Measurements from ENCODE around the gene PZP. TPM values are rescaled to one million over a fixed set of nuclear protein-coding genes. Genes with fewer than 3 reads are reported as not detected.

PZP gene
- total and polyA plus RNA-seq, 4 donors, result 0.61 to 4.6 (median 2.2) TPM

DNA sequence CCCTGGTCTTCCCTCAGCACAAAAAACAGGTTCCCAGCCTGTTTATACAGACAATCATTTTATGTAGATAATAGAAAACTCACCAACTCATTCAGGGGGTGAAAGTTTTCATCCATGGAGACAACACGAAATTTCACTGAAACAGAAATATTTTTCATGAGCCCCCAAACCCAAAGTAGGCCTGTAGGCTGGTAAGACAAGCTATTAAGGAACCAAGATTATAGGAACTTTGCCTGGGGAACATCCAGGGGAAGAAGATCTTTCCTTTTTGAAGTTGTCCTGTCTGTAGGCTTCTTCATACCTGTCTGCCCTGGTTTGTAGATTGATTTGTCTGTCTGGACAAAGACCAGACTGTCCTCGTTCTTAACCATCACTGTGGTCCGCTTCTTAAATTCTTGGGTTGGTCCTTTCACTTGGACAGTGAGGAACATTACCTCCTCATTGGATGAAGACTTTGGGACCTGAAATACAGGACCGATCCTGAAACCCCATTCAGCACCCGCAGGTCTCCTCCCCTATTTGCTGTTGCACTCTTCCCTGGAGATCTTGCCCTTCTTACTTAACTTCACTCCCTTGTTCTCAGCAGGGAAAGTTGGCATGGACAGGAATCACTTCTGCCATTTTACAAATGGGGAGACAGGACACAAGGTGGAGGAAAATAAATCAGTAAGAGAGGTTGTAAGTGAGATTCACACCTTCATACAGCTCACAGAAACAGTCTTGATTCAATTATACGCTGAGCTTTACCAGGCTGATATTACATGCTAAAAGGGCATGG is 95.9 kb downstream of the PZP start:
- H3K36me3 ChIP-seq (ENCODE audit: control insufficient read depth in 4 of 4, insufficient read depth in 4 of 4, low read length in 4 of 4), result peaks cover 8 to 31% (median 12%) of the 10 kb centered on the region in 4 donors
- DNase-seq (no peak), ATAC-seq (ENCODE audit: insufficient read depth, low FRiP score) (no peak)
- peak overlapping the region in 1 of 2 donors; percentile 9 for H3K27ac ChIP-seq (ENCODE audit: low read depth in 1 of 2, low read length in 1 of 2)
- H3K9me3 ChIP-seq (ENCODE audit: control insufficient read depth in 4 of 4, insufficient read depth in 3 of 4, low read length in 3 of 4), result no peaks in the 10 kb centered on the region
- WGBS, 2 donors, result 85 to 92% methylated on average over 6 of the region's 6 CpGs
- H3K4me1 ChIP-seq (ENCODE audit: control insufficient read depth in 5 of 5, insufficient read depth in 5 of 5, low read length in 5 of 5), result peaks cover 0 to 22% (median 15%) of the 10 kb centered on the region in 5 donors
- TF ChIP-seq, protein P1, sequence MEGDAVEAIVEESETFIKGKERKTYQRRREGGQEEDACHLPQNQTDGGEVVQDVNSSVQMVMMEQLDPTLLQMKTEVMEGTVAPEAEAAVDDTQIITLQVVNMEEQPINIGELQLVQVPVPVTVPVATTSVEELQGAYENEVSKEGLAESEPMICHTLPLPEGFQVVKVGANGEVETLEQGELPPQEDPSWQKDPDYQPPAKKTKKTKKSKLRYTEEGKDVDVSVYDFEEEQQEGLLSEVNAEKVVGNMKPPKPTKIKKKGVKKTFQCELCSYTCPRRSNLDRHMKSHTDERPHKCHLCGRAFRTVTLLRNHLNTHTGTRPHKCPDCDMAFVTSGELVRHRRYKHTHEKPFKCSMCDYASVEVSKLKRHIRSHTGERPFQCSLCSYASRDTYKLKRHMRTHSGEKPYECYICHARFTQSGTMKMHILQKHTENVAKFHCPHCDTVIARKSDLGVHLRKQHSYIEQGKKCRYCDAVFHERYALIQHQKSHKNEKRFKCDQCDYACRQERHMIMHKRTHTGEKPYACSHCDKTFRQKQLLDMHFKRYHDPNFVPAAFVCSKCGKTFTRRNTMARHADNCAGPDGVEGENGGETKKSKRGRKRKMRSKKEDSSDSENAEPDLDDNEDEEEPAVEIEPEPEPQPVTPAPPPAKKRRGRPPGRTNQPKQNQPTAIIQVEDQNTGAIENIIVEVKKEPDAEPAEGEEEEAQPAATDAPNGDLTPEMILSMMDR (IDR thresholded peaks at IDR 0.05; ENCODE audit: control extremely low read depth, extremely low read depth), result no peak
- H3K27me3 ChIP-seq (ENCODE audit: control insufficient read depth in 3 of 3, insufficient read depth in 3 of 3, low read length in 2 of 3), result no peaks in the 10 kb centered on the region
- peak overlapping the region in 1 of 2 donors; percentile 53 for H3K9ac ChIP-seq (ENCODE audit: insufficient read depth in 1 of 2, low read length in 2 of 2)
- H3K4me3 ChIP-seq, result peak overlapping the region; percentile 21

DNA sequence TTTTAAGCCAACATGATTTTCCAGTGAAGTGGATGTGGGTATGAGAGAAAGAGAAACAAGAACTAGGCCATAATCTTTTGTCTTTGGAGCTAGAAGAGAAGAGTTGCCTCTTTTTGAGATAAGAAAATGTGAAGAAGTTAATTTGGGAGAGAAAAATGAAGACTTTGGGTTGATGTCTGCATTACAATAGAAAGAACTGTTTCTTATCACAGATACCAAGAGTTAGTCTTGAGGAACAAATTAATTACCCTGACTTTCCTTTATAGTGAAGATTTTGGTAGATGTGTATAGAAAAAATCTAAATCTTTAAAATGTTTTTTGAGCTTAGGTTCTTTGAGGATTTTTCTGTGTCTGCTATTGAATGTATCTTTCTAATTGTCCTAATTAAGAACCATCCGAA is 96.7 kb downstream of the PZP start:
- Histone ChIP-seq H3K36me3 (ENCODE audit: control insufficient read depth in 4 of 4, insufficient read depth in 4 of 4, low read length in 4 of 4) (peaks cover 8 to 35% (median 14%) of the 10 kb centered on the region in 4 donors), H3K27ac (ENCODE audit: low read depth in 1 of 2, low read length in 1 of 2) (no peak overlapping the region)

DNA sequence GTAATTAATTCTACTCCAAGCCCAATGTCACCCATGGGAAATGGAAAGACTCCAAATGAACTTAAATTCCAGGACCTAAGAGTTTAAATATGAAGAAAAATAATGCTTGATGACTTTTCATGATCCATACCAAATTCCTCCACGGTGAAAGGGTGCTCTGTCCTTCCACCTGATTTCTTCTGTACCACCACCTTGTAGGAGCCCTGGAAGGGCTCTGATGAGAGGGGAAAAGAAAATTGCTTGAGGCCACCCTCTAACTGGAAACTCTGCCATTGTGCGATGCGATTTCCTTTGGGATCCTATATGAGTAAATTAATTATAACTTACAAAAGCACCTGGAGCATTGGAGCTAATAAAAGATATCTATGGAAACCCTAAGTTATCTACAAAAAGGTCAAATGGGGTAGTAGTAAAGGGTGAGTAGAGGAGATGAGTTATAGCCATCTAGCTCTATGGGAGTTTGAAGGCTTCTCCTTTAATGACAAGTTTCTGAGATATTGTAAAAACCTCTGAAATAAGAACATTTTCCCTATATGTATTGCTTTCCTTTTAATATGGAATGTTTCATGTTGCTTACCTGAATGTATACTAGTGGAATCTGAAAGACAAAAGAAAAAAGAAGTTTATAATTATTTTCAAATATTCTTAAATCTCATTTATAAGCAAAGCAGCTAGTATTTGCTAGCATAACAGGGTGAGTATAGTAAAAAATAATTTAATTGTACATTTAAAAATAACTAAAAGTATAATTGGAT is 98.3 kb downstream of the PZP start:
- Histone ChIP-seq H3K36me3 (ENCODE audit: control insufficient read depth in 4 of 4, insufficient read depth in 4 of 4, low read length in 4 of 4) (peaks cover 8 to 38% (median 17%) of the 10 kb centered on the region in 4 donors), H3K4me1 (ENCODE audit: control insufficient read depth in 5 of 5, insufficient read depth in 5 of 5, low read length in 5 of 5) (peaks cover 0 to 17% (median 6%) of the 10 kb centered on the region in 5 donors), H3K9ac (ENCODE audit: insufficient read depth in 1 of 2, low read length in 2 of 2) (no peak overlapping the region), H3K27me3 (ENCODE audit: control insufficient read depth in 3 of 3, insufficient read depth in 3 of 3, low read length in 2 of 3) (no peaks in the 10 kb centered on the region), H3K4me3 (no peak overlapping the region), H3K27ac (ENCODE audit: low read depth in 1 of 2, low read length in 1 of 2) (no peak overlapping the region), H3K9me3 (ENCODE audit: control insufficient read depth in 4 of 4, insufficient read depth in 3 of 4, low read length in 3 of 4) (no peaks in the 10 kb centered on the region)
- WGBS, 2 donors, result 91 to 95% methylated on average over 3 of the region's 3 CpGs
- TF ChIP-seq, protein P1 (IDR thresholded peaks at IDR 0.05; ENCODE audit: control extremely low read depth, extremely low read depth), result no peak
- ATAC-seq (ENCODE audit: insufficient read depth, low FRiP score) (no peak), DNase-seq (no peak)

More for the DNA sequence above, 96.7 kb downstream of the PZP start:
- Histone ChIP-seq H3K9ac (ENCODE audit: insufficient read depth in 1 of 2, low read length in 2 of 2) (peak overlapping the region in 1 of 2 donors; percentile 53), H3K4me1 (ENCODE audit: control insufficient read depth in 5 of 5, insufficient read depth in 5 of 5, low read length in 5 of 5) (peaks cover 0 to 17% (median 8%) of the 10 kb centered on the region in 5 donors), H3K27me3 (ENCODE audit: control insufficient read depth in 3 of 3, insufficient read depth in 3 of 3, low read length in 2 of 3) (no peaks in the 10 kb centered on the region), H3K4me3 (no peak overlapping the region), H3K9me3 (ENCODE audit: control insufficient read depth in 4 of 4, insufficient read depth in 3 of 4, low read length in 3 of 4) (no peaks in the 10 kb centered on the region)
- TF ChIP-seq, protein P1 (IDR thresholded peaks at IDR 0.05; ENCODE audit: control extremely low read depth, extremely low read depth), result no peak
- 92 to 94% methylated on average over 1 of the region's 1 CpG for WGBS, 2 donors
- DNase-seq (no peak), ATAC-seq (ENCODE audit: insufficient read depth, low FRiP score) (no peak)
